ENCODE measurements around the gene ANGPTL2.

DNA sequence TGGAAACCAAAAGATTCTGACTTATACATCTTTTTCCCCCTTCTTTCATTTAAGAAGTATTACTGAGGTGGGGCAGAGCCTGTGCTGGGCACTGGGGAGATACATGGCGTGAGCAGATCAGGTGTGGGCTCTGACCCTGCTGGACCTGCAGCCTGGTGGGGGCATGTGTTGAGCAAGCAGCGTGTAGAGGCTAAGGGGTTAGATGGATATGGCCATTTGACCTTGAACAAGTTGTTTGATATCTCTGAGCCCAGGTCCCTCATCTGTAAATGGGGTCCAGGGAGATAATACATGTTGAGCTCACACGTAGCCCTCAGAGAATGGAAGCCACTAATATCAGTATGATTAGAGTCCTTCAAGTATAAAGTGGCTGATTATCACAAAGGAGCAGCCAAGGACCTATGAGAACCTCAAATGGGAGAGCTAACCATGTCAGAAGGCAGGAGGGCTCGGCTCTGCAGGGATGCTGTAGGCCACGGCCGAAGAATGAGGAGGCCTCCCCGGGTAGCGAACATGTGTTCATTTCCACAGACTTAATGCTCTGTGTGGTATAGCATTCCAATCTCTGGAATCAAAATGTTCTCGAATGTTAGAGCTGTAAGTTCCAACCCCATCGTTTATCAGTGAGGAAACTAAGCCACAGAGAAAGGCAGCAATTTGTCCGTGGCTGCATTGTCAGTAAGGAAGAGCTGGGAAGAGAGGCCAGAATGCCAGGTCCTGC lies 15.4 kb upstream of the ANGPTL2 start:
- TF ChIP-seq, protein P1, sequence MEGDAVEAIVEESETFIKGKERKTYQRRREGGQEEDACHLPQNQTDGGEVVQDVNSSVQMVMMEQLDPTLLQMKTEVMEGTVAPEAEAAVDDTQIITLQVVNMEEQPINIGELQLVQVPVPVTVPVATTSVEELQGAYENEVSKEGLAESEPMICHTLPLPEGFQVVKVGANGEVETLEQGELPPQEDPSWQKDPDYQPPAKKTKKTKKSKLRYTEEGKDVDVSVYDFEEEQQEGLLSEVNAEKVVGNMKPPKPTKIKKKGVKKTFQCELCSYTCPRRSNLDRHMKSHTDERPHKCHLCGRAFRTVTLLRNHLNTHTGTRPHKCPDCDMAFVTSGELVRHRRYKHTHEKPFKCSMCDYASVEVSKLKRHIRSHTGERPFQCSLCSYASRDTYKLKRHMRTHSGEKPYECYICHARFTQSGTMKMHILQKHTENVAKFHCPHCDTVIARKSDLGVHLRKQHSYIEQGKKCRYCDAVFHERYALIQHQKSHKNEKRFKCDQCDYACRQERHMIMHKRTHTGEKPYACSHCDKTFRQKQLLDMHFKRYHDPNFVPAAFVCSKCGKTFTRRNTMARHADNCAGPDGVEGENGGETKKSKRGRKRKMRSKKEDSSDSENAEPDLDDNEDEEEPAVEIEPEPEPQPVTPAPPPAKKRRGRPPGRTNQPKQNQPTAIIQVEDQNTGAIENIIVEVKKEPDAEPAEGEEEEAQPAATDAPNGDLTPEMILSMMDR (IDR thresholded peaks at IDR 0.05; ENCODE audit: low read depth, low read length), result no peak
- TF ChIP-seq EZH2phosphoT487 (IDR thresholded peaks at IDR 0.05; ENCODE audit: low read depth), result no peak
